ENCODE measurements around the gene APOL1. TPM values are rescaled to one million over a fixed set of nuclear protein-coding genes. Genes with fewer than 3 reads are reported as not detected.

APOL1 gene
- total RNA-seq, 1 donor from 2014 or later, result 92.8 TPM

DNA sequence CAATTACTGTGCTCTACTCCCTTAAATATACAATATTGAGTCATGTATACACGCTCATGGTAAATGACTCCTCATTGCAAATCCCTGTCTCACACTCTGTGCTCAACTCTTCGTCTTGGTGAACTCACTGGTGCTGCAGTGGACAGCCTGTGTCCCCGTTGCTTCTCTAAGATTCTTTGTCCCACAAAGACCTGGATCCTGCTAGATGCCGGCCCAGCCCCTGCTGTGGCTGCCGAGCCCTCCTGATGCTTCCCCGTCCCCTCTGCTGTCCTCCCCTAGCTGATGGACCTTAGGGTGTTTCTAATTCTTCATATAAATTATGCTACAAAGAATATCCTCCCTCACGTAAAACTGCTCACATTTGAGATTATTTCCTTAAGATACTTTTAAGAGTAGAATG lies 19.1 kb upstream of the APOL1 start:
- TF ChIP-seq, protein P1, sequence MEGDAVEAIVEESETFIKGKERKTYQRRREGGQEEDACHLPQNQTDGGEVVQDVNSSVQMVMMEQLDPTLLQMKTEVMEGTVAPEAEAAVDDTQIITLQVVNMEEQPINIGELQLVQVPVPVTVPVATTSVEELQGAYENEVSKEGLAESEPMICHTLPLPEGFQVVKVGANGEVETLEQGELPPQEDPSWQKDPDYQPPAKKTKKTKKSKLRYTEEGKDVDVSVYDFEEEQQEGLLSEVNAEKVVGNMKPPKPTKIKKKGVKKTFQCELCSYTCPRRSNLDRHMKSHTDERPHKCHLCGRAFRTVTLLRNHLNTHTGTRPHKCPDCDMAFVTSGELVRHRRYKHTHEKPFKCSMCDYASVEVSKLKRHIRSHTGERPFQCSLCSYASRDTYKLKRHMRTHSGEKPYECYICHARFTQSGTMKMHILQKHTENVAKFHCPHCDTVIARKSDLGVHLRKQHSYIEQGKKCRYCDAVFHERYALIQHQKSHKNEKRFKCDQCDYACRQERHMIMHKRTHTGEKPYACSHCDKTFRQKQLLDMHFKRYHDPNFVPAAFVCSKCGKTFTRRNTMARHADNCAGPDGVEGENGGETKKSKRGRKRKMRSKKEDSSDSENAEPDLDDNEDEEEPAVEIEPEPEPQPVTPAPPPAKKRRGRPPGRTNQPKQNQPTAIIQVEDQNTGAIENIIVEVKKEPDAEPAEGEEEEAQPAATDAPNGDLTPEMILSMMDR (IDR thresholded peaks at IDR 0.05), result no peak
- H3K36me3 ChIP-seq, result peaks cover 50% of the 10 kb centered on the region

DNA sequence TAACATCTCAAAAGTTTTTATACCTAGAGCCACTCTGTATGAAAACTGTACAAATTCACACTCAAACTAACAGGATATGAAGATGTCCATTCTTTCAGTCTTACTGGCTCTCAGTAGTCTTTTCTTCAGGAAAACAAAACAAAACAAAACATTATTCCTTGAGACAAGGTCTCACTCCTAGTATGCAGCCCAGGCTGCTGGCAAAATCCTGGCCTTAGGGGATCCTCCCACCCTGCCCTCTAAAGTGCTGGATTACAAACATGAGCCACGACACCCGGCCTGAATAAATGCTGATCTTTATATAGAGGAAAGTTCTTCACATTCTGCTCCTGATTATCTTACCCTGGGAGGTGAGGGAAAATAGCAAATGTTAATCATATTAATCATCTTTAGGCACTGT lies 18.7 kb upstream of the APOL1 start:
- H3K36me3 ChIP-seq, result peaks cover 46% of the 10 kb centered on the region

More for the DNA sequence above, 19.1 kb upstream of the APOL1 start:
- no peaks in the 10 kb centered on the region for H3K27me3 ChIP-seq
- no peak overlapping the region for H3K4me3 ChIP-seq
- intact Hi-C loops (cut with DNase I), result no loop called here
- no peak for ATAC-seq
- DNase-seq, result no peak
- no peaks in the 10 kb centered on the region for H3K9me3 ChIP-seq
- H3K4me1 ChIP-seq, result peaks cover 48% of the 10 kb centered on the region
- H3K27ac ChIP-seq, result no peak overlapping the region

DNA sequence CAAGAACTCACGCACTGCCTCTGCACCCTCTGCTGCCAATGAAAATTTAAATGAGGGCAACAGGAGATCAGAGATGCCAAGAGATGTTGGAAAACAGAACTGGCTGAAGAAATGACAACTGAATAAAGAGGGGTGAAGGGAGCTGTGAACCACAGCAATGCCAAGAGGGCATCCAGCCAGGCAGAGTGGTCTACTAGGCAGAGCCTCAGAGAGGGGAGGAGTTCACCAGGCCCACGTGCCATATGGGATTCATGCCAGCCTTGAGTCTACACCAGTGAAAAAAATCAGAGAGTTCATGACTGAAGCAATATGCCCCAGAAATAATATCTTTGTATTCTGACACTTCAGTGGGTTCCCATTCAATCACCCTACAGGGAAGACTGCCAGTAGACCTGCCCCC lies 18.0 kb upstream of the APOL1 start:
- intact Hi-C loops (cut with DNase I), result no loop called here
- Histone ChIP-seq H3K4me3 (no peak overlapping the region), H3K36me3 (peaks cover 39% of the 10 kb centered on the region), H3K9me3 (no peaks in the 10 kb centered on the region), H3K27me3 (no peaks in the 10 kb centered on the region), H3K4me1 (peaks cover 48% of the 10 kb centered on the region), H3K27ac (no peak overlapping the region)
- TF ChIP-seq, protein P1 (IDR thresholded peaks at IDR 0.05), result no peak
- ATAC-seq (no peak), DNase-seq (no peak)

More for the DNA sequence above, 18.7 kb upstream of the APOL1 start:
- ATAC-seq (no peak), DNase-seq (no peak)
- Histone ChIP-seq H3K4me1 (peaks cover 48% of the 10 kb centered on the region), H3K27me3 (no peaks in the 10 kb centered on the region), H3K9me3 (no peaks in the 10 kb centered on the region), H3K4me3 (no peak overlapping the region), H3K27ac (no peak overlapping the region)
- intact Hi-C loops (cut with DNase I), result no loop called here
- TF ChIP-seq, protein P1 (IDR thresholded peaks at IDR 0.05), result no peak

DNA sequence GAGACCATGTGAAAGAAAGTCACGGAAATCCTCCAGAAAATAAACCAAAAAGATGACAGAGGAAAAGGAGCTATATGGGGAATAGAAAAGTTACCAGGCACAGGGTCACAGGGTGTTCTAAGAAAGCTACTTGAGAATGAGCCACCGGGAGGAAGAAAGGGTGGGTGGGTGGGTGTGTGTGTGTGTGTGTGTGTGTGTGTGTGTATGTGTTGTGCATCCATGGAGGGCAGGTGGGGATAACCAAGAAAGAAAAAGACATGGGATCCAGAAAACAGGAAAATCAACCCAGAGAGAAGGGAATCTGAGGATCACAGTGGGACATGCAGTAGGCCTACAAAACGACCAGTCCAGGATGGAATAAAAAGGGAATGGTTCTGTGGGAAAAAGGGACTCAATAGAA lies 17.3 kb upstream of the APOL1 start:
- TF ChIP-seq, protein P1 (IDR thresholded peaks at IDR 0.05), result no peak
- Histone ChIP-seq H3K9me3 (no peaks in the 10 kb centered on the region), H3K36me3 (peaks cover 32% of the 10 kb centered on the region), H3K4me3 (no peak overlapping the region), H3K27ac (no peak overlapping the region), H3K27me3 (no peaks in the 10 kb centered on the region), H3K4me1 (peaks cover 48% of the 10 kb centered on the region)
- intact Hi-C loops (cut with DNase I), result no loop called here
- DNase-seq, result no peak
- no peak for ATAC-seq

DNA sequence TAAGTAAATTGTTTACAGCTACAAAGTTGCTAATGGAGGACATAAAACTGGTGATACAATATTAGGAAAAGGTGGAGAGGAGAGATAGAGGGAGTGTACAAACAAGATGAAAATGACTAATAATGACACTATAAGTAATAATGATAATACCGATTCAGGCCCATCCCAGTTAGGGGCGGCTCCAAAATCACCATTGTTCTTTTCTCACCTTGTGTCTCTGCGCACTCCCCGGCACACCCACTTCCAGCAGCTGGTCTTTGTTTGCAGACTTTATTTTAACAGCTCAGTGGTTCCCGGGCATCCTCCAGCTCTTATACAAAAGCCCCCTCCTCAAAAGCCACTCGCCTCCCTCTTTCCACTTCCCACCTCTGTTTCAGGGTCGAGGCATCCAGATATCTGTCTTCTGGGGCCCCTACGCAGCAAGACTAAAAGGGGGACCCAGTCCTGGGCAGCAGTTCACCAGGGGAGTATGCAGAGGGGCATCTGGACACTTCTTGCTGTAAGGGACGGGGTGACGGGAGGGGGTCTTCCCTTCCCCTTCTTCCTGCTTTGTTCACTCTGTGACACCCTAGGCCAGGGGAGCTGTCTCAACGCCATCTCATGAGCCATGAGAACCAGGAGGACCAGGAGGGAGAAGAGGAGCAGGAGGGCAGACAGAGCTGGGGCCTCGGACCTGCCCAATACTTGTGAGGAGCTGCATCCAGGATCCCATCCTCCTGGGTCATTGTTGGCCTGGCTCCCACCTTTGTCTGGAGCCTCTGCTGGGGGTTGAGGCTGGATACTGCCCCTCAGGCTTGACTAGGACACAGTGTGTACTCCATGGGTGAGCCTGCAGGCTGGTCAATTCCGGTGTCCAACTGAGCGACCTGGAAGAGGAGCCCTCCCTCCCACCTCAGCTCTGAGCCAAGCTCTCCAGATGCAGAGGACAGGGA lies 16.3 kb upstream of the APOL1 start:
- H3K4me3 ChIP-seq, result peak overlapping the region; percentile 69
- TF ChIP-seq, protein P1 (IDR thresholded peaks at IDR 0.05), result no peak
- ATAC-seq, result no peak
- H3K27ac ChIP-seq, result peak overlapping the region; percentile 90
- peaks cover 22% of the 10 kb centered on the region for H3K36me3 ChIP-seq
- DNase-seq, result no peak
- peaks cover 48% of the 10 kb centered on the region for H3K4me1 ChIP-seq
- no peaks in the 10 kb centered on the region for H3K9me3 ChIP-seq
- intact Hi-C loops (cut with DNase I), result no loop called here
- H3K27me3 ChIP-seq, result no peaks in the 10 kb centered on the region

Measured in upper lobe of right lung (tissue), 1 donor.